Measurements from ENCODE around the gene RRP9.
"Not testable (repeated sequence)": the region's sequence is repeated elsewhere in the genome, so short reads cannot be mapped to it uniquely, and the experiment has no call there.

The RRP9 gene

DNA sequence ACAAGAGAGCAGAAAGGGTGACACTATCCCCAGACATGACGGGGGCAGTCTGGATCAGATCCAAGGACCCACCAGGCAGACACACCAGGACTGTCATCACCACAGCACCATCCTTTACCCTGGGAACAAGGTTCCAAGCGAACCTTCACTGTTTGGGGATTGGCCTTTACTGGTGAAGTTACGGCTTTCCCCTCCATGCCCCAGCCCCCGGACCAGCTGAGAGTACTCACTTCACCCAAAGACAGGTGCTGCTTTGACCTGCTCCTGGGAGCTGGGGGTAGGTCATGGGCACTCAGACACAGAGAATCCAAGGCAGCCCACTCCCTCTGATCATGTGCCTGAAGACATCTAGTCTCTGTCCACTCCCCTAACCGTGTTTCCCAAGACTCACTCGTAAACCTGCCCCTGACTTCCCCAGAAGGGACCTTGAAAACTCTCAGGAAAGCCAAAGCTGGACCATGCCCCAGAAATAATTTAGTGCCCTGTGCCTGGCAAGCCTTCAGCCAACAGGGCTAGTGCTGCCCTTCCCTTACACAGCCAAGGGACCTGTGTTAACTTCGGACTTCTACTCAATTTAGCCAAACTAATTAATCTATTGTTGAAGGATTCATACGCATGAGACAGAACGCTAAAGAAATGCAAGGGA lies 2.8 kb downstream of the RRP9 start:
- DNase-seq (ENCODE audit: low spot score) = no peak

DNA sequence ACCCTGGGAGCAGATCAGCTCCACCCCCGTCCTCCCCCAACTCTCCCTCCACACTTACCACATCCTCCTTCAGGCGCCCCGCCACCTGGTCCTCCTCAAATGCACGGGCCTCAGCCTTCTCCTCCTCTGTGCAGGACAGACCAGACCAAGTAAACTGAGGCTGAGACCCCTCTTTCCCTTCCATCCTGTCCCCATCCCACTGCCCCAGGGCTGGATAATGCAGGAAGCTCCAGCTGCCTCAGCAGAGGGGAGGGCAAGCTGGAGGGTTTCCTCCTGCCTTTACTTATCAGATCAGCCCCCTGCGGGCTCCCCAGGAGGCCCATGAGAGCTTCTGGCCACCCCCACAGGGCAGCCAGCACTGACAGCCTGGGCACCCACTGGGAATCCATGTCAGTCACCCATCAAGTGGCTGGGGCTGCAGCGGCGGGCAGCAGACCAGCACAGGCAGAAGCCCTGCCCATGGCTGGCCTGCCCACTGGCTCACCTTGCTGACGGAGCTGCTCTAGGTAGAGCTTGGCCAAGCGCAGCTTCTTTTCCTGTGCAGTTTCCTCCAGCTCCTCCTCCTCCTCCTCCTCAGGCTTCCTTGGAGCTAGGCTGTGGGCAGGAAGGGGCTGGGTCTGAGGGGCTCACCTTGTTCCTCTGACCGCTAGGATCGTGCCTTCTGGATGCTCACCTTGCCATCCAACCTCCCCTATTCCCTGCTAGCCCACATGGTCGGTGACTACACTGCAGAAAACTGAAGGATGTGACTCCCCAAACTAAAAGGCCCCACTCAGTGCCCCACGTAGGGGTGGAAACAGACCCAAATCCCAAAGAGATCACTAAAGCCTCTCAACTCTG lies 3.9 kb downstream of the RRP9 start:
- DNase-seq (ENCODE audit: low spot score) = no peak

DNA sequence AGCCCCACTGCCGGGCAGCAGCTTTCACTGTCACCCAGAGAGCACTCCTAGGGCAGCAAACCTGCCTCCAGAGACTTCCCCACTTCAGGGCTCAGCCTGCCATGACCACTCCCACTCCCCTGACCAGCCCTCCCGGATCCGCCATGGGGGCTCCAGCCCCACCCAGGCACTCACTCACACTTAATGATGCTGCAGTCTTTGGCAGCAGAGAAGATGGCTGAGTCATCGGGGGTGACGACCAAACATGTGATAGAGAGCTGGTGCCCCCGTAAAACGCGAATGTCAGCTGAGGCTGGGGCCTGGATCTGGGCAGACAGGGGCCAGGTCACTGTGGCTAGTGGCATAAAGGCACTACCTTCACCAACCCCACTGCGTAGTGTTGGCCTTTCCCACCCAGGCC lies 4.7 kb downstream of the RRP9 start:
- DNase-seq (ENCODE audit: low spot score) = no peak

DNA sequence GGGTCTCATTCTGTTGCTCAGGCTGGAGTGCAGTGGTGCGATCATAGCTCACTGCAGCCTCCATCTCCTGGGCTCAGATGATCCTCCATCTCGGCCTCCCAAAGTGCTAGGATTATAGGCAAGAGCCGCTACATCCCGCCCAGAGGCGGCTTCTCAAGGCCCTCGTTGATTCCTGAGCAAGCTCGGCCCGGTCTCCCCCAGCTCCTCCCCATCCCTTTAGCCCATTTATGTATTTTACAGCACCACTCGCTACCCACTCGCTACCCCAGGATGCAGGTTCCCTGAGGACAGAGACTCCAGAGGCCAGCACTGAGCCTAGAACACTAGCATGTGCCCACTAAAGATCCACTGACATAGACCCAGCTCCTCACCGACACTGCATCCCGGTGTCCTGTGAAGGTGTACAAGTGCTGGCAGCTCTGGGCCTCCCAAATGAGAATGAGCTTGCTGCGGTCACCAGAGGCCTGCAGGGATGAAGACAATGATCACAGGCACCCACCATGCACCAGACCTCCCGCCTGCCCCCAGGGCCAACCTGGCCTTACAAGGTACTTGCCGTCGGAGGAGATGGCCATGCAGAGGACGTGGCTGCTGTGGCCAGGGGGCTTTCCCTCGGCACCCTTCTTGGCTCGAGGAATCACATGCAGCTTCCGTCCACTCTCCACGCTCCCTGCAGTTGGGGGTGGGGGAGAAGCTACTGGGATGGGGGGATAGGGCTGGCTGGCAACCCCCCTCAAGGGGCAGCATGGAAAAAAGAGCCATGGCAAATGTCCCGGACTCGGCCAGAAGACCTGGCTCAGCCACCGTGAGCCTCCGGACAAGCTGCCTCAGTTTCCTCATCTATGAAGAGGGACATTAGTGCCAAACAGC lies 5.6 kb downstream of the RRP9 start:
- no peak for DNase-seq (ENCODE audit: low spot score)

DNA sequence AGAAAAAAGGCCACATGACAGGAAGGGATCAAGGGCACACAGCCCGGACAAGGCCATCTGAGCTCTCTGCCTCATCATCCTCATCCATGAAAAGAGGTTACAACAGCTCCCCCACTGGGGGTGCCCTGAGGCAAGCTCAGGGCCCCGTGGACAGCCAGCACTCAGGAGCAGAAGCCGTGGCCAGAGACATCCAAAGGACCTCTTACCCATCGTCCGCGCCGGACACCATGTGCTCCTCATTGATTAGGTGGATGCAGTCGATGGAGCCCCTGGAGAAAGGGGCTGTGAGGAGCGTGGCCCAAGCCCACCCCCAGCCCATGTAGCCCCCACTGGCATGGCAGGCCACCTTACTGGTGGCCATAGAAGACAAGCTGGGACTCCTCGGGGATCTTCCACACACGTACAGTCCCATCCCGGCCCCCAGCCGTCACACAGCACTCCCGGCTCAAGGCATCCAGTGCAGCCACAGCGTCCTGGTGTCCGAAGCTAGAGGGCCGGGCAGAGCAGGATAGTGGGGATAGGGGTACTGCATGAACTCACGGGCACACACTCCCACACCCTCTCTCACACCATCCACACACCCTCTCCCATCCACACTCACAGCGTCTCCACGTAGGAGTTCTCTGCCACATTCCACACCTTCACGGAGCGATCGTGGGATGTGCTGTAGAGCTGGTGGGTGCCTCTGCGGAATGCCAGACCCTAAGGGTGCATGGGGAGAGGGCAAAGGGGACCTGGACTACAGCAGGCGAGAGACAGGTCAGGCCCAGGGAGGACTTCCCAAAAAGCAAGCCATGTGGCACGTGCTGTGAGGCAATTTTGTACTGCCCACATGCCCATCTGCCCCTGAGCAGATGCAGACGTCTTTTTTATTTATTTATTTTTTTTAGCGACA lies 6.5 kb downstream of the RRP9 start:
- no peak for DNase-seq (ENCODE audit: low spot score)

DNA sequence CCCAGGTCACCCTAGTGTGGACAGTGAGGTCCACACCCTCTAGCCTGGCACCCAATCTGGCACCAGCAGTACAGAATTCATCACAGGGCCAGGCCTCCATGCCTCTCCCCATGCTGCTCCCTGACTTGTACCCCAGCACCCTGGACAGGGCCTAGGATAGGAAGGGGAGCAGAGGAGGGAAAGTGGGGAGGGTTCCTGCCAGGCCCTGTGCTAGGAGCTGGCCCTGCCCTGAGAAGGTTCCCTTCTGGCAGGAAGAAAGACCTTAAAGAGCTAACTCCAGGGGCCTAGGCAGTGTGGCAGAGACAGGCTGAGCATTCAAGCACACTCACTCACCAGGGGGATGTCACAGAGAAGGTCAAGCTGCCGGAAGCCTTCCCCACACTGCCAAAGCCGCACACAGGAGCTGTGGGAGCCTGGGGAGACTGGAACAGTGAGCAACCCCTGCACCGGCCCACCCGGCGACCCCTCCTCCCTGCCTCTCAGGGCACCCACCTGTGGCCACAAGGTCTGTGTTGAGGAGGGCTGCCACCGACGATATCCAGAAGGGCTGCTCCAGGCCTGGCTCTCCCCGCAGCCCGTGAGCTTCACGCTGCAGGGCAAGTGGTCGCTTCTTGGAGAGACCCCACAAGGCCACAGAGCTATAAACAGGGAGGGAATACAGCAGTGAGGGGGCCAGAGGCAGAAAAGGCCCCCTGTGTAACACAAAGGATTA lies 7.4 kb downstream of the RRP9 start:
- no peak for DNase-seq (ENCODE audit: low spot score)

DNA sequence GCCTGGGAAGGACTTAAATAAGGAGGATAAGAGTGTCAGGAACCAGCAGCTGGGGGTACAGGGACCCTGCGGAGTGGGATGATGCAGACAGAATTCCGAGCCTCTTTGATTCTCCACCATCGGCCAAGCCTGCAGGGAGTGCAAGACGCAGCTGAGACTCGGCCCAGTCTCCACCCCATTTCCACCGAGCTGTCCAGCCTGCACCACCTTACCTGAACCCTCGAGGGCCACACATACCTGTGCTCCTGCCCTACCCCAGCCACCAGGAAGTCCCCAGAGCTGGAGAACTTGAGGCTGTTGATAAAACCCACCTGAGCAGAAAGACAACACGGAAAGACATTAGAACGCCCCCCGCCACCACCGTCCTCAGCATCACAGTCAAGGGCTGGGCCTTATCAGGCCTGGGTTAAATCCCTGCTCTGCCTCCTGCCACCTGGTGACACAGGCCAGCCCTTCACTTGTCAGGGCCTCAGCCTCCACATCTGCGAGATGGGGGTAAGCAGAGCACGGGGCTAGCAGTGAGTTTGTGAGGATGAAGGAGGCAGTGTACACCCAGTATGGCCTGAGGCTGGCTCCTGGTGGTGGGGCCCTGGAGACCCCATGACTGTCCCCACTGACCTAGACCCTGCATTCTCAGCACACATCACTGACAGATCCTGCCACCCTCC lies 8.1 kb downstream of the RRP9 start:
- DNase-seq (ENCODE audit: low spot score) = no peak

DNA sequence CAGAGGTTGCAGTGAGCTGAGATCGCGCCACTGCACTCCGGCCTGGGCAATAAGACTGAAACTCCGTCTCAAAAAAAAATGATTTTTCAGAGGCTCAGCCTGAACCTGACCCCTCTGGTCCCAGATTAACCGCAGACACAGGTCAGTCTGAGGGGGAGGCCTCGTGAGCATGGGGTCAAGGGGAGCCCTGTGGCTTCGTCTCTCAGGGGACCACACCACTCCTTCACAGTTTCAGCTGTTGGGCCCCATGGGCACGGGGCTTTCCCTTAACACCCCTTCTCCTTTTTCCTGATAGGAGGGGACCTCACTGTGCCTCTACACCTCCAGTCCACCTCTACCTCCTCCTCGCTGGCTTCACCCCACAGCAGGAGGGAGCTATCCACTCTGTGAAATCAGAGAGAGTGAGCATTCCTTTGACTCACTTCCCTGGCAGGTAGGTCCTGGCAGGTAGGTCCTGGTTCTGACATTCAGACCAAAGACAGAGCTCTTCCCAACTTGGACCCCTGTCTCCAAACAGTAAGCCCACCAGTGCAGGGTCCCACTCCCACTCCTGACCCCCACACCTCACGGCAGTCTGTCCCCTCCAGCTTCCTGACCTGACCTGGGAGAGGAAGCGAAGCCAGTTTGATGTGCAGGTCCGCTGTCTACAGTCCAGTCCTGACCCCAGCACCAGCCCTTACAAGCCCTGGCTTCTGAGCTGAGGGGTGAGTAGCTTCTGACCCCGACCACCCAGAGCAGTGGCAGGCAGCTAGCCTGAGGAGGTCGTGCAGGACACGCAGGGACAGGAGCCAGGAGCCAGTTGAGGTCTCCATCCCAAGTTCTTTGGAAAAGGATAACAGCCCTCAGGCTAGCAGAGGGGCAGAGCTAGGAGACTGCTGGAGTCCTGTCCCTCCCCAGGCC lies 9.0 kb downstream of the RRP9 start:
- no peak for DNase-seq (ENCODE audit: low spot score)

DNA sequence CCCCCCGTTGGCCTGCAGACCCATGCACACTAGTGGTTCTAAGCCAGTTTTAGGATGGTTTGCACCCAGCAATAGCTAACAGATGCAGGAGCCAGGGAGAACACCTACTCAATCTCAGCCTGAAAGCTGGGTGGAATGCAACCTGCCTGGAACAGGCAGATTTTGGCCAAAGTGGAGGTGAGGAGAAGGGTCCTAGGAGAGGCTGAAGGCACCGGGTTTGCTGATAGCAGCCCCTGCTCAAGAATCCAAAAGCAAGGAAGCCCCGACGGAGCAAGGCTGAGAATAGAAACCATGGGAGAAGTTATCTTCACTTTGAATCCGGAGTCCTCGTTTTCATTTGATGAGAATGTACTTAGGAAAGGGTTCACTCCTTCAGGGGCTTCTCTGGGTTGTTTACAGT lies 9.9 kb downstream of the RRP9 start:
- no peak for DNase-seq (ENCODE audit: low spot score)

DNA sequence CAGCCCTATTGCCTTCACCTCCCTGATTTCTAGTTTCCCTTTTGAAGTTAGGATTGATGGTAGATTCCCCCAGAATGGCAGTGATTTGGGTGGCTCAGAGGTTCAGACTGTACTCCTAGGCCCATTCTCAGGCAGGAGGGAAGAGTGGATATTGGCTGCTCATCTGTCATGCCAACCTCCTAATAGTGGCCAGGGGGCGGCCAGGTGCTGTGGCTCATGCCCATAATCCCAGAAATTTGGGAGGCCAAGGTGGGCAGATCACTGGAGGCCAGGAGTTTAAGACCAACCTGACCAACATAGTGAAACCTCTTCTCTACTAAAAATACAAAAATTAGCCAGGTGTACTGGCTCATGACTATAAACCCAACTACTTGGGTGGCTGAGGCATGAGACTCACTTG lies 11.3 kb downstream of the RRP9 start:
- DNase-seq (ENCODE audit: low spot score) = no peak

DNA sequence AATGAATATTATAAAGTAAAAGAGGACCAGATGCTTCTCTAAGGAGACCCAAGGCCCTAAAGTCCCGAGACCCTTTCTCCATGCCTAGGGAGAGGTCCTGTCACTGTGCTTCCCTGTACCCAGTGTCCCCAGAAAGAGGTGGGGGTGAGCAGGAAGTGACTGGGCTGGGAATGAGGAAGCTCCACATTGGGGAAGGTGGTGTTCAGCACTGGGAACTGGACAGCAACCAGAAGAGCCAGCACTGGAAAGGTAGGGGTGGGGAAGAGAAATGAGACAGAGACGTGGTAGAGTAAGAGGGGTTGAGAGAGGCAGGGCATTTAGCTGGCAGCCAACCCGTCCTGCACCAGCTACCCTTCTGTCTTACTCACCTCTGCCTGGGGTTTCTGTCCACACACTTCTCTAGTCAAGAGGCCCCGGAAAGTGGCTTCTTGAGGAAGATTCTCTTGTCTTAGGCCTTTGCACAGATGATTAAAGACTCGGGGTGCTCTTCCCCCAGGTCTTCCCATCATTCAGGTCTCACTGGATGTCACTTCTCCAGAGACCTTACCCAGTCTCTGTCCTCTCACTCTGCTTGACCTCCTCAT lies 12.2 kb downstream of the RRP9 start:
- peak; percentile 47 for DNase-seq (ENCODE audit: low spot score)

DNA sequence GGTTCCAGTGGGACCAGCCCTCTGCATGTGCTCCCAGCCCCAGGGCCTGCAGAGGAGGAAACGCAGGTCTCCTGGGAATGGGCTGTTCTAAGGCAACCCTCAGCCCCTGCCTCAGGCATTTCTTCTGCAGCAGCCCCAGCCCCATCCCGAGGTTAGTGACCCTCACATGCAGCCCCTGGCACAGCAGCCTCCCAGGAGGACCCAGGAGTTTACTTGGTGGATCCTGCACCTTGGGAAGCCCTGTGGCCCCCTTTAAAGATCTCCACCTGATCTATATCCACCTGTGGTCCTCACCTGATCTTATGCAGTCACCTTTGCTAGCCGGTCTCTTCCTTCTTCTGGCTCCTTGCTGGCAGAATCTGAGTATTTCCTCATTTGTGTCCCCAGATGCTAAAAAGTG lies 12.7 kb downstream of the RRP9 start:
- DNase-seq (ENCODE audit: low spot score) = not testable (repeated sequence)

DNA sequence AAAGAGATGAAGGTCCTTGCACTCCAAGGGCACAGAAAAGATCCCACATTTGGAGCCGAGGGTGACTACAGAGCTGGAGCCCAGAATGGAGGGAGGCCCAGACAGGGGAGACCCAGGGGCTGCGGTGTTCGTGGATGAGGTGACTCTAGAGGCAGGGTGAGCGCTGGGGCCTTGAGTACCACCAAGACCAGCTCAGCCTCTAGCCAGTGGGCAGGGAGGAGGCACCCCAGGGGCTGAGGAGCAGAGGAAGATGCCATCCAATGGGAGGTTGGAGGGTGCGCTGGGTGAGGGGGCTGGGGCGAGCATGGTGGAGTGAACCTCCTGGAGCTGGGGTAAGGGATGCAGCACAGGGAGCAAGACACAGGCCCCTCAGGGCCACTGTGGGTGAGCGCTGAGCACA lies 13.3 kb downstream of the RRP9 start:
- no peak for DNase-seq (ENCODE audit: low spot score)

DNA sequence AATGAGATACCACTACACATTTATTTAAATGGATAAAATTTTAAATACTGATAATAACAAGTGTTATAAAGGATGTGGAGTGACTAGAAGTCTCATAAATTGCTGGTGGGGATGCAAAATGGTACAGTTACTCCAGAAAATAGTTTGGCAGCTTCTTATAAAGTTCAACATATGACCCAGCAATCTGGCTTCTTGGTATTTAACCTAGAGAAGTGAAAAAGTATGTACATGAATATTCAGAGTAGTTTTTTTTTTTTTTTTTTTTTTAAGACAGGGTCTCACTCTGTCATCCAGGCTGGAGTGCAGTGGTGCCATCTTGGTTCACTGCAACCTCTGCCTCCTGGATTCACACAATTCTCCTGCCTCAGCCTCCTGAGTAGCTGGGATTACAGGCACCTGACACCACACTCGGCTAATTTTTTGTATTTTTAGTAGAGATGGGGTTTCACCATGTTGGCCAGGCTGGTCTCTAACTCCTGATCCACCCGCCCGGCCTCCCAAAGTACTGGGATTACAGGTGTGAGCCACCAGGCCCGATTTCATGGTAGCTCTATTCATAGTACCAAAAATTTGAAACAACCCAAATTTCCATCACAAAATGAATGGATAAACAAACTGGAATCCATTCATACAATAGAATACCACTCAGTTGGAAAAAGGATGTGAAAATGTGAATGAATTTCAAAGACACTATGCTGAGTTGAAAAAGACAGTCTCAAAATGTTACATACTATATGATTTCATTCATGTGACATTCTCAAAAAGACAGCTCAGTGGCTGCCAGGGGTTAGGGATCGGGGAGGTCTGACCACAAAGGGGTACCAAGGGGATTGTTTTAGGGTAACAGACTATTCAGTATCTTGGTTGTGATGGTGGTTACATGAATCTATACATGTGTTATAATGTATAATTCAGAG lies 14.4 kb downstream of the RRP9 start:
- DNase-seq (ENCODE audit: low spot score) = no peak

DNA sequence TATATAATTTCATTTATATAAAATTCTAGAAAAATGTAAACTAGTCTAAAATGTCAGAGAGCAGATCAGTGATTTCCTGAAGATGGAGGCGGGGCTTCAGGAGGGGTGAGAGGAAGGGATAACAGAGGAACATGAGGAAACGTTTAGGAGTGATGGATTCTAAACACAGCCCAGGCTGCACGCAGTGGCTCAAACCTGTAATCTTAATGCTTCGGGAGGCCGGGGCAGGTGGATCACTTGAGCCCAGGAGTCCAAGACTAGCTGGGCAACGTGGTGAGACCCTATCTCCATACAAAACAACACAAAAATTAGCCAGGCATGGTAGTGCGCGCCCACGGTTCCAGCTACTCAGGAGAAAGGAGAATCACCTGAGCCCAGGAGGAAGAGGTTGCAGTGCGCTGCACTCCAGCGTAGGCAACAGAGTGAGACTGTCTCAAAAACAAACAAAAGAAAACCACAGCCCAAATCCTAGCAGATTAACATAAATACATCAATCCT lies 20.6 kb downstream of the RRP9 start:
- no peak for DNase-seq (ENCODE audit: low spot score)

DNA sequence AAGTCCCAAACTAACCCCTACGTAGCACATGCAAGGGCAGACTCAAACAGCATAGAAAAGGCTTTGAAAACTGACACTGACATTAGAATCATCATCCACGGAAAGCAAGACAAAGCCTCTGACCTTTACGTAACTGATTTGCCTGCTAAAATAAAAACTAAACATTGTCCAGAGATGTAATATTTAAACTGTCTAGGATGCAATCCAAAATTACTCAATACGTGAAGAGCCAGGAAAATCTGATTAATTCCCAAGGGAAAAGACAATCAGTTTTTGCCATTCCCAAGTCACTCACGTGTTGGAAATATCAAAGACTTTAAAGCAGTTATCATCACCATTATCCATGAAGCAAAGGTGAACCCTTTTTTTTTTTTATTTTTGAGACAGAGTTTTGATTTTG lies 25.3 kb downstream of the RRP9 start:
- no peak for DNase-seq (ENCODE audit: low spot score)

DNA sequence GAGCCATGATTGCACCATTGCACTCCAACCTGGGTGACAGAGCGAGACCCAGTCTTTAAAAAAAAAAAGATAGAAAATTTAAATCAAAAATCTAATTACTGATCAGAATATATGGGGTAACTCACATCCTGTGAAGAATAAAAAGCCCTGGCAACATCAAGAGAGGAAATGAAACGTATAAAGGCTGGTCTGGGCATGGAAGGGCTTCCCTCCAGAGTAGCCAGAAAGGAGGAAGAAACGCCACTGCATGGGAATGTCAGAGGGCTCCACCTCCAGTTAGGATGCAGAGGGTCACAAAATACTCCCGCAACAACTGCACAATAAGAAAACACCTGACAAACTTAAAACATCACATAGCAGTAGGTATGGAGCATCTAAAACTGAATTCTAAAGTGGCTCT lies 33.7 kb downstream of the RRP9 start:
- DNase-seq (ENCODE audit: low spot score) = no peak

All from HuH-7 (cell line).